Measurements from ENCODE around the gene NEAT1.

NEAT1 gene

DNA sequence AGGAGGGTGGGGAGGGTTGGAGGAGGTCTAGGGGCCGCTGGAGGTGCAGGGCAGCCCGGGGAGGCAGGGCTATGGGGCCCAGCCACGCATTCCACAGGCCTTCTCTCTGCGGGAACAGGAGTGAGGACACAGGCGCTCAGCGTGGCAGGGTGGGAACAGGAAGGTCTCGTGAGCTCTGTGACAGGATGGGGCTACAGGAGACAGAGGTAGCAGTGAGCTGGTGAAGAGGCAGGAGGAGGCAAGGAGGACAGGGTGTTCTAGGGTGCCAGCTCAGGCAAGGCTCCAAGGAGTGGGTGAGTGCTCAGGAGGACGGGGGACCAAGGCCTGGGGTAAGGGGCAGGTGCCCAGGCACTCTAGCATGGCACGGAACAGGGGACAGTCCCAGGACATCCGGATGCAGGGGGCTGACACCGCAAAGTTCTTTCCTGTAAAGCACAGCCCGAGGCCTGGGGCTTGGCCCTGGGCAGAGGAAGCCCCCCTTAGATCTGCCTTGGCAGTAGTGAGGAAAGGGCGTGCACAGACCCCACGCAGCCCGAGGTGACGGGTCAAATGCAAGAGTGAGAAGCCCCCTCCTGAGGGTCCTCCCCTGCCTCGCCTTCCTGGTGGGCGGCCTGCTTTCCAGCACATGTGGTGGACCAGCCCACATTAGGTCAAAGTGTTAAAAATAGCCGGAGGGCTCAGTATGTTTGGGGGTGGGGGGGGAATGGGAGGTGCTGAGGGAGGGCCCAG is 4.7 kb upstream of the NEAT1 start:
- Histone ChIP-seq H3K27me3 (ENCODE audit: control insufficient read depth in 1 of 2, insufficient read depth in 2 of 2, low read length in 2 of 2) (no peaks in the 10 kb centered on the region), H3K9ac (ENCODE audit: low read depth in 1 of 2, low read length in 2 of 2) (peak overlapping the region; percentile 97 to 100), H3K27ac (ENCODE audit: low read depth, low read length) (peak overlapping the region; percentile 100), H3K9me3 (ENCODE audit: control insufficient read depth in 1 of 2, low read length in 2 of 2) (no peaks in the 10 kb centered on the region), H3K36me3 (ENCODE audit: control insufficient read depth in 1 of 2, insufficient read depth in 2 of 2, low read length in 2 of 2) (peaks cover 0 to 7% of the 10 kb centered on the region in 2 donors), H3K4me3 (ENCODE audit: low read depth in 1 of 2, low read length in 2 of 2) (peak overlapping the region; percentile 55 to 65), H3K4me1 (ENCODE audit: control insufficient read depth in 1 of 2, insufficient read depth in 2 of 2, low read length in 2 of 2) (peaks cover 58 to 68% of the 10 kb centered on the region in 2 donors)

DNA sequence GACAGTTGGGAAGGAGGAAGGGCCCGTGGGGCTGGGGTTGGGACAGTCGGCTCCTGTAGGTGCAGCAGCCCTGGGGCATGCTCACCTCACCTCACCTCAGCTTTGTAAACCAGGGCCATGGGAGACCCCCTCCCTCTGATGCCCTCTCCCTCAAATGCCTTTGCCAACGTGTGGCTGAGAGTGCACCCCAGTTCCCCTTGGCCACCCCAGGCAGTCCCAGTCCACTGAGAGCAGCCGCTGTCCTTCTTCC is 4.2 kb upstream of the NEAT1 start:
- Histone ChIP-seq H3K27ac (ENCODE audit: low read depth, low read length) (peak overlapping the region; percentile 100), H3K9ac (ENCODE audit: low read depth in 1 of 2, low read length in 2 of 2) (peak overlapping the region; percentile 97 to 100), H3K4me1 (ENCODE audit: control insufficient read depth in 1 of 2, insufficient read depth in 2 of 2, low read length in 2 of 2) (peaks cover 58 to 68% of the 10 kb centered on the region in 2 donors), H3K4me3 (ENCODE audit: low read depth in 1 of 2, low read length in 2 of 2) (peak overlapping the region; percentile 55 to 57), H3K9me3 (ENCODE audit: control insufficient read depth in 1 of 2, low read length in 2 of 2) (no peaks in the 10 kb centered on the region), H3K36me3 (ENCODE audit: control insufficient read depth in 1 of 2, insufficient read depth in 2 of 2, low read length in 2 of 2) (peaks cover 5 to 7% of the 10 kb centered on the region in 2 donors), H3K27me3 (ENCODE audit: control insufficient read depth in 1 of 2, insufficient read depth in 2 of 2, low read length in 2 of 2) (no peaks in the 10 kb centered on the region)

GRCh38 chr11:65418681-65419459 is 3.7 kb upstream of the NEAT1 start:
- no peaks in the 10 kb centered on the region for H3K9me3 ChIP-seq (ENCODE audit: control insufficient read depth in 1 of 2, low read length in 2 of 2)
- H3K4me3 ChIP-seq (ENCODE audit: low read depth in 1 of 2, low read length in 2 of 2): peak overlapping the region; percentile 56 to 63
- H3K4me1 ChIP-seq (ENCODE audit: control insufficient read depth in 1 of 2, insufficient read depth in 2 of 2, low read length in 2 of 2): peaks cover 58 to 68% of the 10 kb centered on the region in 2 donors
- H3K36me3 ChIP-seq (ENCODE audit: control insufficient read depth in 1 of 2, insufficient read depth in 2 of 2, low read length in 2 of 2): peaks cover 5 to 10% of the 10 kb centered on the region in 2 donors
- H3K27ac ChIP-seq (ENCODE audit: low read depth, low read length): peak overlapping the region; percentile 100
- peak overlapping the region; percentile 97 to 100 for H3K9ac ChIP-seq (ENCODE audit: low read depth in 1 of 2, low read length in 2 of 2)
- H3K27me3 ChIP-seq (ENCODE audit: control insufficient read depth in 1 of 2, insufficient read depth in 2 of 2, low read length in 2 of 2): no peaks in the 10 kb centered on the region

- Histone ChIP-seq H3K27ac (ENCODE audit: low read depth, low read length) (peak overlapping the region; percentile 100), H3K4me1 (ENCODE audit: control insufficient read depth in 1 of 2, insufficient read depth in 2 of 2, low read length in 2 of 2) (peaks cover 58 to 68% of the 10 kb centered on the region in 2 donors), H3K4me3 (ENCODE audit: low read depth in 1 of 2, low read length in 2 of 2) (peak overlapping the region; percentile 56 to 63), H3K27me3 (ENCODE audit: control insufficient read depth in 1 of 2, insufficient read depth in 2 of 2, low read length in 2 of 2) (no peaks in the 10 kb centered on the region), H3K9ac (ENCODE audit: low read depth in 1 of 2, low read length in 2 of 2) (peak overlapping the region; percentile 97 to 100), H3K36me3 (ENCODE audit: control insufficient read depth in 1 of 2, insufficient read depth in 2 of 2, low read length in 2 of 2) (peaks cover 8 to 15% of the 10 kb centered on the region in 2 donors), H3K9me3 (ENCODE audit: control insufficient read depth in 1 of 2, low read length in 2 of 2) (no peaks in the 10 kb centered on the region)
Measured at GRCh38 chr11:65419460-65419771, 3.2 kb upstream of the NEAT1 start.

GRCh38 chr11:65419772-65420481 is 2.7 kb upstream of the NEAT1 start:
- Histone ChIP-seq H3K27ac (ENCODE audit: low read depth, low read length) (peak overlapping the region; percentile 100), H3K9ac (ENCODE audit: low read depth in 1 of 2, low read length in 2 of 2) (peak overlapping the region; percentile 97 to 100), H3K27me3 (ENCODE audit: control insufficient read depth in 1 of 2, insufficient read depth in 2 of 2, low read length in 2 of 2) (no peaks in the 10 kb centered on the region), H3K36me3 (ENCODE audit: control insufficient read depth in 1 of 2, insufficient read depth in 2 of 2, low read length in 2 of 2) (peaks cover 8 to 20% of the 10 kb centered on the region in 2 donors), H3K4me1 (ENCODE audit: control insufficient read depth in 1 of 2, insufficient read depth in 2 of 2, low read length in 2 of 2) (peaks cover 58 to 68% of the 10 kb centered on the region in 2 donors), H3K9me3 (ENCODE audit: control insufficient read depth in 1 of 2, low read length in 2 of 2) (no peaks in the 10 kb centered on the region), H3K4me3 (ENCODE audit: low read depth in 1 of 2, low read length in 2 of 2) (peak overlapping the region; percentile 53 to 68)

DNA sequence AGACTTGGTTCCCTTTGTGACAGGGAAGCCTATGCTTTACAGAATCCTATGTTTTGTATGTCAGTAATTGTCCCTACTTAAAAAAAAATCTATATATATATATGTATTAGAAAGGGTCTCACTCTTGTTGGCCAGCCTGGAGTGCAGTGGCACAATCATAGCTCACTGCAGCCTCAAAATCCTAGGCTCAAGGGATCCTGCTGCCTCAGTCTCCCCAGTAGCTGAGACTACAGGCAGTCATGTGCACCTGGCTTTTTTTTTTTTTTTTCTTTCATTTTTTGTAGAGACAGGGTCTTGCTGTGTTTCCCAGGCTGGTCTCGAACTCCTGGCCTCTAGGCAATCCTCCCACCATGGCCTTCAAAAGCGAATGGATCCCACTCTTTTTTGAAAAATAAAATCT is 2.1 kb upstream of the NEAT1 start:
- no peaks in the 10 kb centered on the region for H3K27me3 ChIP-seq (ENCODE audit: control insufficient read depth in 1 of 2, insufficient read depth in 2 of 2, low read length in 2 of 2)
- H3K27ac ChIP-seq (ENCODE audit: low read depth, low read length): peak overlapping the region; percentile 100
- peaks cover 8 to 26% of the 10 kb centered on the region in 2 donors for H3K36me3 ChIP-seq (ENCODE audit: control insufficient read depth in 1 of 2, insufficient read depth in 2 of 2, low read length in 2 of 2)
- peak overlapping the region; percentile 53 to 97 for H3K4me3 ChIP-seq (ENCODE audit: low read depth in 1 of 2, low read length in 2 of 2)
- H3K4me1 ChIP-seq (ENCODE audit: control insufficient read depth in 1 of 2, insufficient read depth in 2 of 2, low read length in 2 of 2): peaks cover 58 to 62% of the 10 kb centered on the region in 2 donors
- H3K9ac ChIP-seq (ENCODE audit: low read depth in 1 of 2, low read length in 2 of 2): peak overlapping the region; percentile 97 to 100
- H3K9me3 ChIP-seq (ENCODE audit: control insufficient read depth in 1 of 2, low read length in 2 of 2): no peaks in the 10 kb centered on the region

DNA sequence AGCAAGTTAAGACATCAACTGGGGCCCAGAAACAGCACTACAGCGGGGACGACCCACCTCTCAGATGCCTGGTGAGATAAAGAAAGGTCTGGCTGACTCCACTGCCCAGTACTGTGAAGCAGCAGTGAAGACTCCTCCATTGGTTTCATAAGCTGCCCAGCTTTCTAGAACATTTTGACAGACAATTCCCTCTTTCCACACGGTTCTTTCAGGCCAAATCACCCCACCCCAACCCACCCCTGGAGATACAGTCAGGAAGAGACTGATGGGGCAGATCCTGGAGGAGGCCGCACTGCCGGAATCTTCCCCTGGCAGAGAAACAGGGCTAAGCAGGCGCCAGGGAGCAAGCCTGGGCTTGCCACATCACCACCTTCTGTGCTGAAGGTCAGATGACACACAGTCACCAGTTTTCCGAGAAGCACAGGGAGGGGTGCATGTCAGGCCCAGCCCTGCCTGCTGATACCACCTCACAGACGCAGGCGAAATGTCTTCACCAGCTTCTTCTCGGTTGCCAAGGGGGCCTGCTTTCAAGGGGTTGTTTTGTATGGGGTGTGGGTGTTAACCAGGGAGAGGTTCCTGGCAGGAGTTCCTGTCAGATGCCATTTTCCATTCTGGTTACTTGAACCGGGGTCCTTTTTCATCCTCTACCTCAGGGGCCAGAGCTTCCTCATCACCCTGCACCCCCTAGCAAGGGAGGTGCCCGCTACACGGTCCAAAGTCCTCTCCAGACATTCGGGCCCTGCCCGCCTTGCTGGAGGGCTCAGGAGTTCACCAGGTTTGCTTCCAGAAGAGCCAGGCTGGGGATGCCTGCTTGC is 1.4 kb upstream of the NEAT1 start:
- H3K27ac ChIP-seq (ENCODE audit: low read depth, low read length): peak overlapping the region; percentile 100
- peaks cover 51 to 55% of the 10 kb centered on the region in 2 donors for H3K4me1 ChIP-seq (ENCODE audit: control insufficient read depth in 1 of 2, insufficient read depth in 2 of 2, low read length in 2 of 2)
- H3K9me3 ChIP-seq (ENCODE audit: control insufficient read depth in 1 of 2, low read length in 2 of 2): no peaks in the 10 kb centered on the region
- H3K27me3 ChIP-seq (ENCODE audit: control insufficient read depth in 1 of 2, insufficient read depth in 2 of 2, low read length in 2 of 2): no peaks in the 10 kb centered on the region
- H3K9ac ChIP-seq (ENCODE audit: low read depth in 1 of 2, low read length in 2 of 2): peak overlapping the region; percentile 97 to 100
- H3K4me3 ChIP-seq (ENCODE audit: low read depth in 1 of 2, low read length in 2 of 2): peak overlapping the region; percentile 62 to 97
- peaks cover 8 to 31% of the 10 kb centered on the region in 2 donors for H3K36me3 ChIP-seq (ENCODE audit: control insufficient read depth in 1 of 2, insufficient read depth in 2 of 2, low read length in 2 of 2)

DNA sequence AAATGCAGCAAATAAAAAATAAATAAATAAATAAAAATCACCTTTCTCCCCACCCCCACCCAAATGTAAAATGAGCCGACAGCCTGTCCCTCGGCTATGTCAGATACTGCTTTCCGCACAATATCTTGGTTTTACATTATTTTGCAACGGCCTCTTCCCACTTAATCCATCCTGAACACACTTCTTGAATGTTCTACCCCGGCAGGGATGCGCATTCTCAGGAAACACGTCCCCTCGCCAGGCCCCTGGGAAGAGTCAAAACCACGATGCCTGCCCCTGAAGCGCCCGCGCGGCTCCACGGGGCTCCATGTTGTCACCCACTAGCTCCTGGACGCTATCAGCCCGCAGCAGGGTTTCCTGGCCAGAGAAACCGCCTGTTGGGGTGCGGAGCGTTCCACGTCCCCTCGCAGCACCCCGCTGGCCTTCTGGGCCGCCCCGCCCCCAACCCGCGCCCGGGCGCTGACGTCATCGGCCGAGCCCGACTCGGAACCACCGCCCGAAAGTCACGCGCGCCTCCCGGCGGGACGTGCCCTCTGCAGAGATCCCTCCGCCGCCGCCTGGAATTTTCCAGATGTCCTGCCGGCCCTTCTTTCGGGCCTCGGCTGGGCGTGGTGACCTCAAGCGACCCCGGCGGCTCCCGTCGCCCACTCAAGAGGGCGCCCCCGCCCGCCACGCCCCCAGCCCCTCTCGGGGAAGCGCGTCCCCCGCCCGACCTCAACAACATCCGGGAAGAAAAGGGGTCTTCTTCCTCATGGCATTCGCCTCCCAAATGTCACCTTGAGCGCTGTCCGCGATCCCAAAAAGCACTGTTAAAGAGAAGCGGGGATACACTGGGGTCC is 585 bp upstream of the NEAT1 start:
- peaks cover 52 to 54% of the 10 kb centered on the region in 2 donors for H3K4me1 ChIP-seq (ENCODE audit: control insufficient read depth in 1 of 2, insufficient read depth in 2 of 2, low read length in 2 of 2)
- H3K27me3 ChIP-seq (ENCODE audit: control insufficient read depth in 1 of 2, insufficient read depth in 2 of 2, low read length in 2 of 2): no peaks in the 10 kb centered on the region
- peaks cover 12 to 39% of the 10 kb centered on the region in 2 donors for H3K36me3 ChIP-seq (ENCODE audit: control insufficient read depth in 1 of 2, insufficient read depth in 2 of 2, low read length in 2 of 2)
- H3K27ac ChIP-seq (ENCODE audit: low read depth, low read length): peak overlapping the region; percentile 100
- peak overlapping the region; percentile 100 for H3K9ac ChIP-seq (ENCODE audit: low read depth in 1 of 2, low read length in 2 of 2)
- peak overlapping the region; percentile 89 to 97 for H3K4me3 ChIP-seq (ENCODE audit: low read depth in 1 of 2, low read length in 2 of 2)
- H3K9me3 ChIP-seq (ENCODE audit: control insufficient read depth in 1 of 2, low read length in 2 of 2): no peaks in the 10 kb centered on the region
